GM23248 (cell line): ENCODE measurements around the gene SRSF6.

Experiments
- EZH2 ChIP-seq: fragments of 200-600 bp; sonication (generic); IDR thresholded peaks from 2 replicates; pipeline ENCODE4 v1.6.1; 2018; ENCODE audit warnings: antibody characterized with exemption, mild to moderate bottlenecking; ENCODE audit not compliant: insufficient read depth, poor library complexity, severe bottlenecking
- EZH2phosphoT487 ChIP-seq: fragments of 200-600 bp; sonication (generic); IDR thresholded peaks from 2 replicates; pipeline ENCODE4 v1.6.1; 2018; ENCODE audit warnings: antibody characterized with exemption, moderate library complexity, mild to moderate bottlenecking, low read depth; ENCODE audit not compliant: insufficient read depth

- TF ChIP-seq EZH2phosphoT487, result no peak
- no peak for TF ChIP-seq EZH2
Measured at GRCh38 chr20:43433250-43433854, 24.3 kb upstream of the SRSF6 start.
